ENCODE results near the gene DUSP16.

Gene DUSP16

GRCh38 chr12:12465522-12465921 lies 97.1 kb downstream of the DUSP16 start:
- no peak for DNase-seq

GRCh38 chr12:12461923-12462315 lies 100.7 kb downstream of the DUSP16 start:
- DNase-seq, result no peak

- no peak for DNase-seq
These were observed 101.4 kb downstream of the DUSP16 start for GRCh38 chr12:12460935-12461922.

GRCh38 chr12:12456637-12457036 lies 106.0 kb downstream of the DUSP16 start:
- no peak for DNase-seq

GRCh38 chr12:12454315-12454714 lies 108.3 kb downstream of the DUSP16 start:
- no peak for DNase-seq

- no peak for DNase-seq
These were observed 109.0 kb downstream of the DUSP16 start for GRCh38 chr12:12453635-12454034.

- no peak for DNase-seq
These were observed 110.2 kb downstream of the DUSP16 start for GRCh38 chr12:12452326-12452902.

GRCh38 chr12:12451098-12451497 lies 111.6 kb downstream of the DUSP16 start:
- DNase-seq, result no peak

GRCh38 chr12:12450043-12450471 lies 112.6 kb downstream of the DUSP16 start:
- DNase-seq, result no peak

- no peak for DNase-seq
These were observed 113.1 kb downstream of the DUSP16 start for GRCh38 chr12:12449533-12450025.

GRCh38 chr12:12447837-12448236 lies 114.8 kb downstream of the DUSP16 start:
- no peak for DNase-seq

GRCh38 chr12:12447236-12447635 lies 115.4 kb downstream of the DUSP16 start:
- DNase-seq, result no peak

GRCh38 chr12:12446786-12447185 lies 115.9 kb downstream of the DUSP16 start:
- DNase-seq, result no peak

GRCh38 chr12:12445882-12446181 lies 116.8 kb downstream of the DUSP16 start:
- no peak for DNase-seq

- DNase-seq, result no peak
These were observed 117.3 kb downstream of the DUSP16 start for GRCh38 chr12:12445165-12445881.

- DNase-seq, result no peak
These were observed 119.2 kb downstream of the DUSP16 start for GRCh38 chr12:12443431-12443878.

GRCh38 chr12:12442548-12443071 lies 120.1 kb downstream of the DUSP16 start:
- no peak for DNase-seq

GRCh38 chr12:12441843-12442461 lies 120.7 kb downstream of the DUSP16 start:
- peak in 2 of 4 experiments; percentile 12 for DNase-seq

- no peak for DNase-seq
These were observed 121.2 kb downstream of the DUSP16 start for GRCh38 chr12:12441429-12441807.

- DNase-seq, result no peak
These were observed 121.8 kb downstream of the DUSP16 start for GRCh38 chr12:12440784-12441428.

- no peak for DNase-seq
These were observed 123.0 kb downstream of the DUSP16 start for GRCh38 chr12:12439636-12440035.

- no peak for DNase-seq
These were observed 125.8 kb downstream of the DUSP16 start for GRCh38 chr12:12436831-12437345.
